SW480 (cell line): Measurements from ENCODE around the gene ZSCAN16.
A peak's percentile ranks its signal among the peaks of the same experiment; 100 is the strongest.
"Not testable (repeated sequence)": the region's sequence is repeated elsewhere in the genome, so short reads cannot be mapped to it uniquely, and the experiment has no call there.

Experiments
- DNase-seq: peaks from one replicate; pipeline ENCODE4 v3.0.0-alpha.2; 2016; ENCODE audit warnings: low spot score

ZSCAN16 gene

GRCh38 chr6:28124350-28124970 lies at the start of gene ZSCAN16:
ZSCAN16 (plus strand) TSS chr6:28124609; CDS start chr6:28125444, 835 bp downstream.
- DNase-seq: peak; percentile 82

GRCh38 chr6:28078050-28078449 lies 46.4 kb upstream of the ZSCAN16 start:
- no peak for DNase-seq

GRCh38 chr6:28078836-28079235 lies 45.6 kb upstream of the ZSCAN16 start:
- no peak for DNase-seq

- not testable (repeated sequence) for DNase-seq
Observed at GRCh38 chr6:28080381-28080630, 44.1 kb upstream of the ZSCAN16 start, which contains the start of gene ZNF165. ZNF165 (plus strand) TSS chr6:28080568; CDS start chr6:28085481, 4,913 bp downstream.

- DNase-seq: peak; percentile 89
Observed at GRCh38 chr6:28080631-28081485, 43.6 kb upstream of the ZSCAN16 start.

GRCh38 chr6:28081486-28081751 lies 43.0 kb upstream of the ZSCAN16 start:
- no peak for DNase-seq

GRCh38 chr6:28082939-28083338 lies 41.5 kb upstream of the ZSCAN16 start:
- no peak for DNase-seq

GRCh38 chr6:28089054-28089453 lies 35.4 kb upstream of the ZSCAN16 start:
- DNase-seq: no peak

GRCh38 chr6:28090917-28091586 lies 33.4 kb upstream of the ZSCAN16 start:
- no peak for DNase-seq

GRCh38 chr6:28102222-28102621 lies 22.2 kb upstream of the ZSCAN16 start:
- DNase-seq: not testable (repeated sequence)

GRCh38 chr6:28102699-28103098 lies 21.7 kb upstream of the ZSCAN16 start:
- DNase-seq: not testable (repeated sequence)

- peak; percentile 86 for DNase-seq
Observed at GRCh38 chr6:28104392-28105244, 19.8 kb upstream of the ZSCAN16 start.

GRCh38 chr6:28105245-28105639 lies 19.2 kb upstream of the ZSCAN16 start:
- peak; percentile 3 for DNase-seq

GRCh38 chr6:28107506-28107905 lies 16.9 kb upstream of the ZSCAN16 start:
- no peak for DNase-seq

- DNase-seq: no peak
Observed at GRCh38 chr6:28111964-28112363, 12.4 kb upstream of the ZSCAN16 start.

GRCh38 chr6:28115799-28116198 lies 8.6 kb upstream of the ZSCAN16 start:
- DNase-seq: no peak

GRCh38 chr6:28117386-28118050 lies 6.9 kb upstream of the ZSCAN16 start:
- no peak for DNase-seq

- DNase-seq: no peak
Observed at GRCh38 chr6:28118217-28118616, 6.2 kb upstream of the ZSCAN16 start.

- no peak for DNase-seq
Observed at GRCh38 chr6:28121876-28122275, 2.5 kb upstream of the ZSCAN16 start.

GRCh38 chr6:28122283-28122682 lies 2.1 kb upstream of the ZSCAN16 start:
- not testable (repeated sequence) for DNase-seq

GRCh38 chr6:28124971-28125353 lies 553 bp downstream of the ZSCAN16 start:
- no peak for DNase-seq

GRCh38 chr6:28125401-28125800 lies 992 bp downstream of the ZSCAN16 start:
- DNase-seq: no peak
